Right renal pelvis (tissue), 4 donors: ENCODE data around the gene SMTN. TPM values are rescaled to one million over a fixed set of nuclear protein-coding genes. Genes with fewer than 3 reads are reported as not detected.
"Not testable (repeated sequence)": the region's sequence is repeated elsewhere in the genome, so short reads cannot be mapped to it uniquely, and the experiment has no call there.

Experiments used
- DNase-seq, 4 donors: peaks; one replicate each; pipeline ENCODE4 v3.0.0-alpha.2; 2013; ENCODE audit warnings: low read depth in 4 of 4, low spot score in 3 of 4, missing footprints in 1 of 4
- polyA plus RNA-seq, 4 donors: library from polyadenylated mRNA; unstranded; fragments of 120-200 nt; gene quantifications; one replicate each; pipeline ENCODE4 v1.2.1, GENCODE V29; 2013; ENCODE audit not compliant: insufficient read length in 4 of 4

The SMTN gene
- polyA plus RNA-seq, 4 donors: 32.2 to 50.9 (median 35.5) TPM

DNA sequence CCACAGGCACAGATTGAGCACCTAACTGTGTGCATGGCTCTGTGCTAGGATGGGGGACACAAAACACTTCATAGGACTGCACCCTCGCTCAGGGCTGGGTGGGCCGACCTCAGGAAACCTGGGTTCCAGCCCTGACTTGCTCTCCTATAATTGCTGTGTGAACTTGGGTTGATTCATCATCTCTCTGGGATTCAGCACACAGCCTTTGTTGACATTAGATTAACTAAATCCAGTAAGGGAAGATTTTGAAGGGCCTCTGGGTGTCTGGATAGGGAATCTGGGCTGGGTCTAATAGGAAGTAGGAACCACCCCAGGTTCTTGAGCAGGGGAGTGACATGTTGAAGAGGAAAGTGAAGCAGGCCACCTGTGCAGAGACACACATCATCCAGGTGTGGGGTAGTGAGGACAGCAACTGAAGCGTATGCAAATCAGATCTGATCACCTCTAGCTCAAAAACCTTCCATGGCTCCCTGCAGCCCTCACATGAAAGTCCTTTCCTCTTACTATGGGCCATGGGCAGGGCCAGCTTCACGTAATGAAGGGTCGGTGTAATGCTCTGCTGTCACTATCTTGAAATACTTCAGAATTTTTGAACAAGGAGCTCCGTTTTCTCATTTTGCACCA is 11.3 kb upstream of the SMTN start:
- DNase-seq: not testable (repeated sequence)

DNA sequence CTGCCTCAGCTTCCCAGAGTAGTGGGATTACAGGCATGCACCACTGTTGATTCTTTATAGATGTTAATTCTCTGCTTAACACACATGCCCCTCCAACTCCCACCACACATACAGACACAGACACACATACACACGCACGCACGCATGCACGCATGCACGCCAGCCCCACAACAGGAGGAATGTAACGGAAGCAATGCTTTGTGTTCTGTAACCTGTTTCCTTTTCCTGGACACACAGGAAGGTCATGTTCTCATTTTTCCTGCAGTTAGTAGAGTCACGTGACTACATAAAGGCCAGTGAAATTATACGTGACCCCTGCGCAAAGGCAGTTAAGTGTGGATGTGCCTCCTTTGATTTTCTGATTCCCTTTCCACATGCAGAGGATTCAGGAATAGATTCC is 8.0 kb upstream of the SMTN start:
- not testable (repeated sequence) for DNase-seq

DNA sequence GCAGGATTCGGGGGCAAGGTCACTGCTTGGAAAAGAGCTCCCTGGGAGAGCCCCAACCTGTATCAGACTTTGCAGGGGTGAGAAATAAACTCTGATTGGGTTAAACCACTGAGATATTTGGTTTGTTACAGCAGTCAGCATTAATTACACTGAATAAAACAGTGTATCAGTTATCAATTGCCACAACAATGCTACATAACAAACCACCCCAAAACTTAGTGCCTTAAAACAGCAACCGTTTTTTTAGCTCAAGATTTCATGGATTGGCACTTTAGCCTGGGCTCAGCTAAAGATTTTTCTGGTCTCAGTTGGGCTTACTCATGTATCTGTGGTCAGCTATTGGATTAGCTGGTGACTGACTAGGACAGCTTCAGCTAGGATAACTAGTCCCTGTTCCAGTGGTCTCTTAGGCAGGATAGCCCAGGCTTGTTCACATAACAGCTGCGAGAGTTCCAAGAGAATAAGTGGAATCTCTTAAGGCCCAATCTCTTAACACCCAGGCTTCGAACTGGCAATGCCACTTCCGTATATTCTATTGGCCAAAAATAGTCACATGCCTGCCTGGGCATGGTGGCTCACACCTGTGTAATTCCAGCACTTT is 7.5 kb upstream of the SMTN start:
- not testable (repeated sequence) for DNase-seq

DNA sequence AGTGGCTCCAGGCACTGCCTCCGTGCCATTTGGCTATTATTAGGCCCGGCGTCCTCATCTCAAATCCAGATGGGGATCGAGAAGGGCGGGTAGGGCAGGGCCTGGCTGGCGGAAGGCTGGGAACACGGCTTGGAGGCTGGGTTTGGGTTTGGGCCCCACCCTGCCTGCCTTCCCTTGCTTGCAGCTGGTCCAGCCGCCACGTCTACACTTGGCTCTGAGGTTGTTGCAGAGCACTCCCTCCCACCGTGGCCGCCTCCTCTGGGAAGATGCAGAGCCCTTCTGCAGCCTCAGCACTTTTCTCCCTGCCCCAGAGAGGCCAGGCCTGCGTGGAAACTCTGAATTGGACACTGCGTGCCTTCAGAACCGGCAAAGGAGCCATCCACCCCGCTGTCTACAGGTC is 5.2 kb upstream of the SMTN start:
- DNase-seq: no peak

DNA sequence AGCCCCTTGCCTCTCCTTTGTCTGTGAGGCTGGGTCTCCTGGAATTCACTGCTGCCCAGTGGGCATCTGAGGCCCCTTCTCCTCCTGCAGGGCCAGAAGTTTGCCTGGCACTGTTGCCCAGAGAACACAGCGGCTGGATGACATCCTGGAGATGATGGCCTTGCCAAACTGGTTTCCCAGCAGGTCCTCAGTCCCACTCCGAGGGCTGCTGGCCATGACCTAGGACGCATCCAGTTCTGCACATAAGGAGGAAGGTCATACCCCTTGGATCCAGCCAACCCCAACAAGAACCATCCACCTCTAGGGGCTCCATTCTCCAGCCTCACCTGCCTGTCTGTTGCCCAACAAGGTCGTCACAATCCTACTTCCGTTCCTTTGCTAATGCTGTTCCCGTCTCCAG is 3.4 kb upstream of the SMTN start:
- DNase-seq: no peak

DNA sequence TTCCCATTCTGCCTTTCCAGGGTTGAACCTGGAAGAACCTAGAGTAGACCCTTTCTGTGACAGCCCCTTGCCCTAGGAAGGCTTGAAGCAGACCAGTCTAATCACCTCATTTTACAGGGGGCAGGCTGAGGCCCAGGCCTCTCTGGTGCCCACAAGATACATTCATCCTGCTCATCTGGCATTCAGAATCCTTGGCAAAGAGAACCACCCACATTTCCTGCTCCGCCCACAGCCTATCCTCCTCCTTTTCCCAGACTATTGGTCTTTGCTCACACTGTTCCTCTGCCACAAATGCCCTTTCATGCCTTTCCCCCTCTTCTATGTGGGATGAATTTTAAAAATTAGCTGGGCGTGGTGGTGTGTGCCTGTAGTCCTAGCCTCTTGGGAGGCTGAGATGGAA is 2.7 kb upstream of the SMTN start:
- not testable (repeated sequence) for DNase-seq

DNA sequence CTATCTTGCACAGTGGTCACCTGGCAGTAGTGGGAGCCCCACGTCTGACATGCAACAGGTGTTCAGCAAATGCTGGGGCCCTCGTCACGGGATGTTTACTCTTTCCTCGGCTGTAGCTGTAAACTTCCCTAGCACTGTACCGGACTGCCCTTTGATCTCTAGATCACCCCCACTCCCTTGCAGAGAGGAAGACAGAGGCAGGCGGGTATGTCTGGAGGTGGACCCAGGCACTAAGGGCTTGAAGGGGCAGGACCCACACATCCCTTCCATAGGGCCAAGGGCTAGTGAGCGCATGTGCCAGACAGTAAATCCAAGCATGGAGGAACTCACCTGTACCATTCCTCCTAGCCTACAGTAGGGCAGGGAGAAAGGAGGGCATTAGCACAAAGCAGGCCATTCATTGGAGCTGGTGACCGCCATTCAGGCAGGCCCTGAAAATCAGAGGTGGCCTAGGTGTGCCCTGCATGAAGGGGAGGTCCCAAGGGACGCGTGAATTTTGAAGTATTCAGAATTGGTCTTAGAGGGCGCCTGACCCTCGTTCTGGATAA is 1.9 kb upstream of the SMTN start:
- DNase-seq: no peak

DNA sequence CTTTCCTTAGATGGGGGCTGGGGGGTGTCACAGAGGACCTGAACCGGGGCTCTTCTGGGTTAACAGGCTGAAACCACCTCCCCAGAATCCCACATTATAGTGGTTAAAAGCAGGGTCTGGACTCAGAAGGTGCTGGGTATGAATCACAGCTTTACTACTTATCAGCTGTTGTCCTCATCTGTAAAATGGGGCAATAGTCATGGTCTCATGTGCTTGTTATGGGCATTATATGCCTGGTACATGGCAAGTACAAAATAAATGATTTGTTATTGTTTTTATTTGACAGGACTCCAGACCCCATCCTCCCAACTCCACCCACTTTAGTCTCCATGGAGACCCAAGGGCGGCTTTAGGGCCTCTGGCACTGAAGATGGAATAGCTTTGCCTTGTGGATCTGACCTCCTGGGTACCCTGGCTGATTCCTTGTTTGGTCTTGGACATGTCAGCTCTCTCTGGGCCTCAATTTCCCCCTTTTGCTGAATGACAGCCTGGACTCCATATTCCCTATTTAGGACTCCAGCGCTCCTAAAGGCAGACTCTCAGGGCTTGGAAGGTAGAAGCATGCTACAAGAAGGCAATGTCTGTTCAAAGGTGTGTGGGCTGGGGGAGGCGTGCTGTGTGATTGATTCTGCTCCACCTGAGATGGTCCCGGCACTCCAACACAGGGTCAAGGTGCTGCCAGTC is 812 bp upstream of the SMTN start:
- no peak for DNase-seq

DNA sequence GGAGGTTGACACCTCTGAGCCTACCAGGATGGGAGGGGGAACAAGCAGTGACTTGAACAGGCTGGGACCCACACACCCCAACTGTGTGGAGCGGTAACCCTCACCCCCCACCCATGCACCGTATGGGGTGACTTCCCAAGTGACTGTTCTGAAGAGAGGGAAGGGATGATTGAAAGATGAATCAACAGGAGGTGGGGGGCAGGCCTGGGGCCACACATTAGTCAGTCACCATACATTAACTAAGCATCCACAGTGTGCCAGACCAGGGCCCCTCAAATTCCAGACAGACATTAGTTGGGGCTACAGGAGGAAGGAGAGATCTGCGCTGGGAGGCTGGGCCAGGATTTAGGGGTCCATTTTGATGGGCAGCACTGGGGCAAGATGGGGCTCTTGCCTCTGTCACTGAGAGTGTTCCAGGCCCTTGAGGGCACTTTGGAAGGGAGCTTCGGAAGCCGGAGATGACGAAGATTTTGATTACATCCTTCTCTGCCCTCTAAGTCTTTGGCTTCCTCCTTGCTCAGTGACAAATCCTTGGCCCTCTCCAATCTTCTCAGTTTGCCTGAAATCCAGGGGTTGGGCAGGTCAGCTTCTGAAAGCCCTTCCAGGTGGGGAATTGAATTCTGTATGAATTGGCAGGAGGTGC is 966 bp downstream of the SMTN start:
- DNase-seq: no peak

DNA sequence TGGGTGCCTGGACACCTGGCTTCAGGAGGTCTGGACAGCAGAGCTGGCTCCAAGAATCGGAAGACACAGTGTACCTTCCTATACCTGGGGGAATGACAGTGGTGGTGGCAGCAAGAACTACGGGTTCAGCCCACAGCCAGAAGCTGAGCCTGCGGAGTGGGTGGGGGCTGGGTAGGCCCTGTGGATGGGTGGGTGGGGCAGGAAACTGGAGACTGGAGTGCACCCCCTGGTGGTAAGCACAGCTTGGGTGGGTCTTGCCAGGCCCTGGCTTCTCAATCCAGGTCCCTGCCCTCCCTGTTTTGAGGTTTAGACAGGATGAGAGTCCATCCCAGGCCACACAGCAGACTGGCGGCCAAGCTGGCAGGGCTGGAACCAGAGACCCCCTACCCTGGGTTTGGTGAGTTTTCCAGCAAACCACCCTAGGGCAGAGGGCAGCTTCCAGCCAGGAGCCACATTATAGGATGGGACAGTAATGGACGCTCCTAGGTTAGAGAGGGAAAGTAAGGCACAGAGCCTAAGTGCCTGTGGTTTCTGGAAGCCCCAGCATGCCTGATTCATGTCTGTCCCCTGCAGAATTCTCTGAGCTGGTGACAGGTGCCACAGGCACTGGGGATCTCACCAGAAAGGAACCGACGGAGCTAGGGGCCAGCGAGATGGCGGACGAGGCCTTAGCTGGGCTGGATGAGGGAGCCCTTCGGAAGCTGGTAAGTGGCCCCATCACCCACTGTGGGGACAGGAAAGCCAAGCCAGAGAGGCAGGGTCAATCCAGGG is 1.7 kb downstream of the SMTN start:
- no peak for DNase-seq

DNA sequence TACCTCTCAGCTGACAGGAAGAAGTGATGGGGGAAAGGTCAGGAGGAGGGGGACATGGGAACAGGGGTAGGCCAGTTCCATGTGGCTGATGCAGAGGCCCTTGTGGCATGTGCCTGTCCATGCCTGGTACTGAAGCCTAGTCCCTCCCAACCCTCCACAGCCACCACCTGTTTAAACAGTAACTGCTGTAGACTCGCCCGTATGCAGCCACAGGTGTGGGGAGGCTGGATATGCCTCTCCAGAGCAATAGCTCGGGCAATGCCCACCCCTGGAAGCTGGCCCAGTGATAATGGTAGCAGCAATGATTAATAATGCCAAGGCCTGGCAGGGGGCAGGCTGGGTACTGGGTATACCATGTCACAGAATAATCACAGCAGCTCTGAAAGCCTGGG is 2.3 kb downstream of the SMTN start:
- no peak for DNase-seq

DNA sequence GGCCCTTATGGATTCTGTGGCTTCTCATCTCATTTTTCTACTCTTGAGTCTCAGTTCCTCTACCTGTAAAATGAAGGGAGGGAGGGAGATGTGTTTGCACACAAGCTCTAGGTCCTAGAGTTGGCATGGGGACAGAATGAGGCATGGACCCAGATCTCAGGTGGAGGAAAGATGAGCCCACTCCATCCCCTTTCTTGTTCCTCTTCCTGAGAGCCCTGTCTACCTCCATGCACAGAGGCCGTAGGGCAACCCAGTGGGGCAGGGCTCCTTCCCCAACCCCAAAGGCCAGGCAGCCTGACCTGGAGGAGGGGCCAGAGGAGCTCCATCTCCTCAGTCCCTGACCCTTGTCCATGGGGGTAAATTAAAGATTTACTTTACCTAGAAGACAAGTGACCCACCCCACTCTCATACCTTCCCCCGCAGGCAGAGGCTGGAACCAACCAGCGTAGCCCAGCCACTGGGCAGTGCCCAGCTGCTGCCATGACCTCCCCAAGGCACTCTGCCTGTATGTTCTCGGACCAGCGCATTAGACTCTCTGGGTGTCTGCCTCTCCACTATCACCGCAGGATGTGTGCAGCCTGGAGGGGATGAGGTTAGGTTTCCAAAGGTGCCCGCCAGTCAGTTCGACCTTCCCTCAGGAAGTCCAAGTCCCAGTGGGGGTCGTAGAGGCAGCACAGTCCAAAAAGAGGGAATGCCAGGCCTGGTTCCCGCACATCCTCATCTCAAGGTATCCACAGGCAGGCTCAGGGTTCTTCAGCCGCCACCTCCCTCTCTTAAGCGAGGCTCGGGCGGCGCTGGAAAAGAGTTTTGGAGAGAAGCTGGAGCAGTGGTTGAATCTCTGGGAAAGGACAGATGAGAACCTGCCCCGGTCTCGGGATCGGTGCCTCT is 3.0 kb downstream of the SMTN start:
- no peak for DNase-seq

DNA sequence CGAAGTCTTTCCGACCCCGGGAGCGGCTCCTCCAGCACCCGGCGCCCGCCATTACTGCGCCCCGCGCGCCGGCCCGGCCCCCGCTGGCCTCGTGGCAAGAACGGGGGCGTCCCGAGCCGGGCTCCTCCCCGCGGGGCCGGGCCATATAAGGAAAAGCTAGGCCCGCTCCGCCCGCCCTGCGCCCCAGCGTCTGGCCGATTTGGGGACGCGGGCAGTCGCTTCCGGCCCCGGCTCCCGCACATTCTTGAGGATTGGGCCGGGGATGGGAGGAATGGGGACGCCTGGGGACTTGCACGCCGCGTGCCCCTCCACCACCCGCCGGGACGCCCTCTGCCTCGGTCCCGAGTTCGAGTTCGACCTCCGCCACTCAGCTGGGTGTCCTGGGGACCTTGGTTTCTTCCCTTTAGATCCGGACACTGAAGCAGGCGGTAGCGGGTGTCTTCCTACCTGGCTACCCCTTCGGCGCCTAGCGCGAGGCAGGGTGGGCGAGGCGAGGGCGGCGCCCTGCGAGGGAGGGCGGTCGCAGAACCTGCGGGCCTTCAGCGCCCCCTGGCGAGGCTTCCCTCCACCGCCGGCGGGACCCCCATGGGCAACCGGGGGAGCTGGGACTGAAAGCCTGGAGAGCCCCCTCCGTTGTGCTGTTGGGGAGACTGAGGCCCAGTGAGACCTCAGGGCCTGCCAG is 3.8 kb downstream of the SMTN start:
- DNase-seq: no peak

DNA sequence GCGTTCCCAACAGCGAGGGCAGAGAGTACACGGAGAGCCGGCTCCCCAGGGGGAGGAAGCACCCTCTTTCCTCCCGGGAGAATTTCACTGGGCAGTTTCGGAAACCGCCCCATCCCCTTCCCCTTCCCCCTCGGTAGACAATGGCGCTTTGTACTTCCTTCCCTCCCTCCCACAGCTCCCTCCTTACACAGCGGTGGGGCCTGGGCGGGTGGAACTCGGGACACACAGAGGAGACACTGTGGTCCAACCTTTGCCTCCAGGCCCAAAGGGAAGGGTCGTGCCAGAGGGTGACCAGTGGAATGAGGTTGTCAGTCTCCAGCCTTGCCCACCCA is 4.3 kb downstream of the SMTN start:
- no peak for DNase-seq

DNA sequence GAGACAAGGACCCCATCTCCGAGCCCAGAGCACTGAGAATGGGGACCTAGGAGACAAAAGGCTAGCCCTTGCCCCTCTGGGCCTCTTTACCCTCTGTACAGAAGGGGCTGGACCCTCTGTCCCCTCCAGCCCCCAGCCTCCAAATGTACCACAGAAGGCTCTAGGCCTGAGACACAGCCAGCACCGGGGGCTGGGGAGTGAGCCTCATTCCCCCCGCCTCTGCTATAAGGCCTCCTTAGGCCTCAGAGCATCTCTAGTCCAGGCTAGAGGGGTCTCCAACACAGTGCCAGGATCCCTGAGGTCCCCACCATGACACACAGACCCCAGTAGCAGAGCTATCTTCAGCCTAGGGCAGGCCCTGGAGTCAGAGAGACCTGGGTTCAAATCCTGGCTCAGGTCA is 4.8 kb downstream of the SMTN start:
- DNase-seq: no peak

DNA sequence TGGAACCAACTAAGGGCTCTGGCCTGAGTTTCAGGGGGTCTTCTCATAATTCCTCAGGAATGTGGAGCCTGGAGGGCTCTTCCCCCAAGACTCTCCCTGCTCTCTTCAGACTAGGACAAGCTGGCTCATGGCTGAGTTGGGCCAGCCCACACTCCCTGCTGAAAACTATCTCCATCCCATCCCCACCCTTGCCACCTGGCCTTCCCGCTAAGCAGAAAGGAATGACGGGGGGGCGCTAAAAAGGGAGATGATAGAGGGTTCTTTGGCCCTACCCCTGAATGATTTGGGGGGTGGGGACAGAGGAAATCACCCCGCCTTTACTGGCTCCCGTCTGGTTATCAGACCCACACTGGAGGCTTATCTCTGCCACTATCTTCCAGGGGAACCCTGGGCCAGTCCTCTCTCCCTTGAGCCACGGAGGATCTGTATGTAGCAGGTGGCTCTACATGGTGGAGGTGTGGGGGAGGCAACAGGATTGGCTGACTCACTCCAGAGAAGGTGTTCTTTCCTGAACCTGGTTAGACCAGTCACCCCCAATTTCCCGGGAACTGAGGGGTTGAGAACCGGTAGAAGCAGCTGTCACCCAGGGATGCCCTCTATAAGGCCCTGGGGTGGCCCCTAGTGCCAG is 5.7 kb downstream of the SMTN start:
- no peak for DNase-seq

DNA sequence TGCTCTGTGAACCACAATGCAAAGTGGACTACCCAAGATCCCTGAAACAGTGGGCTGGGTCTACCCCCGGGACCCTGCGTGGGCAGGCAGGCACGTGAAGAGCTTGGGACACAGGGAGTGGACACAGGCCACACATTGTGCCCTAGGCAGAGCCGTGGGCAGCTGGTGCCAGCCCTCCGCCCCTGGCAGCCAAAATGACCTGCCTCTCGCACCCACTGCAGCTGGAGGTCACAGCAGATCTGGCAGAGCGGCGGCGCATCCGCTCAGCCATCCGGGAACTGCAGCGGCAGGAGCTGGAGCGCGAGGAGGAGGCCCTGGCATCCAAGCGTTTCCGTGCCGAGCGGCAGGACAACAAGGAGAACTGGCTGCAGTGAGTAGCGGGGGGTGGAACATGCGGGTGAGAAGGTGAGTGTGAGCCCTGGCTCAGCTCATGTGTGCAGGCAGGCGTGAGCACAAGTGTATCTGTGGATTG is 6.7 kb downstream of the SMTN start:
- DNase-seq: no peak

DNA sequence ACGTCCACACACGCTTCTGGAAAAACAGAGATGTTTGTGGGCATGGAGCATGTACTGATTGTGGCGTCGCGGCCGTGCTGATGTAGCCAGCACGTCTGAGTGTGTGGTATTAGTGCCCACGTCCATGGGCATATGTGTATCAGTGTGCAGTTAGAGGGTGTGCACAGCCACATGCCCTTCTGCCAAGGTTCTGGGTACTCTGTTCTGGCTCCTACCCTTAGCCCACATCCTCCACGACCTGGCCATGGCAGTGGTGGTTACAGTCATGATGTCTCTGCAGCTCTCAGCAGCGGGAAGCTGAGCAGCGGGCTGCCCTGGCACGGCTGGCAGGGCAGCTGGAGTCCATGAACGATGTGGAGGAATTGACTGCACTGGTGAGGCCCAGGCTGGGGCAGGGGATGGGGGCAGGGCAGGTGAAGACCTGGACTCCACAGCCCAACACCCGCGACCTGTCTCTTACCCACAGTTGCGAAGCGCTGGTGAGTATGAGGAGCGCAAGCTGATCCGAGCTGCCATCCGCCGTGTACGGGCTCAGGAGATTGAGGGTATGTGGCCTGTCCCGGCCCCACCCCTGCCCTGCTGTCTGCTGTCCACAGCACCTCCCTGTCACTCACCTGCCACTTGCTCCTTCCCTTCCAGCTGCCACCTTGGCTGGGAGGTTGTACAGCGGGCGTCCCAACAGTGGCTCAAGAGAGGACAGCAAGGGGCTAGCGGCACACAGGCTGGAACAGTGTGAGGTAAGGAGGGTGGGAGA is 7.3 kb downstream of the SMTN start:
- no peak for DNase-seq
